Ishikawa (cell line): Measurements from ENCODE around the gene ATP6V0A1.

Source experiments
- CREB1 ChIP-seq: IDR thresholded peaks from 2 replicates; pipeline ENCODE4 v1.6.1; 2012; ENCODE audit warnings: low read depth
- EGR1 ChIP-seq: IDR thresholded peaks from 2 replicates; pipeline ENCODE4 v1.6.1; 2012
- EP300 ChIP-seq: IDR thresholded peaks from 2 replicates; pipeline ENCODE4 v1.6.1; 2012; ENCODE audit warnings: borderline replicate concordance
- FOXM1 ChIP-seq: IDR thresholded peaks from 2 replicates; pipeline ENCODE4 v1.6.1; 2012; ENCODE audit warnings: low read depth, borderline replicate concordance
- RAD21 ChIP-seq: IDR thresholded peaks from 2 replicates; pipeline ENCODE4 v1.6.1; 2012; ENCODE audit warnings: low read depth
- REST ChIP-seq: IDR thresholded peaks from 2 replicates; pipeline ENCODE4 v1.6.1; 2012; ENCODE audit warnings: low read depth, mild to moderate bottlenecking
- TAF1 ChIP-seq: IDR thresholded peaks from 2 replicates; pipeline ENCODE4 v1.6.1; 2012; ENCODE audit warnings: low read depth, mild to moderate bottlenecking
- TCF12 ChIP-seq: IDR thresholded peaks from 2 replicates; pipeline ENCODE4 v1.6.1; 2012; ENCODE audit warnings: low read depth
- TEAD4 ChIP-seq: IDR thresholded peaks from 2 replicates; pipeline ENCODE4 v1.6.1; 2012
- USF1 ChIP-seq: IDR thresholded peaks from 2 replicates; pipeline ENCODE4 v1.6.1; 2012
- YY1 ChIP-seq: IDR thresholded peaks from 2 replicates; pipeline ENCODE4 v1.6.1; 2012; ENCODE audit warnings: low read depth
- ZBTB7A ChIP-seq: IDR thresholded peaks from 2 replicates; pipeline ENCODE4 v1.6.1; 2012; ENCODE audit warnings: low read depth

- TF ChIP-seq ZBTB7A = no peak
- TF ChIP-seq EP300 = no peak
- TF ChIP-seq EGR1 = no peak
- TF ChIP-seq REST = no peak
- no peak for TF ChIP-seq CREB1
- no peak for TF ChIP-seq FOXM1
- TF ChIP-seq YY1 = no peak
- TF ChIP-seq USF1 = no peak
- no peak for TF ChIP-seq RAD21
- TF ChIP-seq TEAD4 = no peak
- TF ChIP-seq TAF1 = no peak
- no peak for TF ChIP-seq TCF12
Measured at GRCh38 chr17:42530952-42531454, 72.3 kb downstream of the ATP6V0A1 start.
